Esophagus squamous epithelium (tissue), 5 donors: ENCODE measurements around the gene CPNE7. TPM values are rescaled to one million over a fixed set of nuclear protein-coding genes. Genes with fewer than 3 reads are reported as not detected.

Experiments
- DNase-seq: peaks from one replicate; lab custom pipeline; 2025; lab: John Stamatoyannopoulos, UW
- H3K27ac ChIP-seq, 4 donors: fragments of 200-600 bp; sonication (generic); one replicate each; pipeline ENCODE4 v1.5.1; 2016 to 2019; ENCODE audit warnings: mild to moderate bottlenecking in 1 of 4
- H3K27me3 ChIP-seq, 4 donors: fragments of 200-600 bp; sonication (generic); 1 replicate in 3 of 4; 2 replicates in 1 of 4; pipeline versions ENCODE4 v1.5.1 to v1.6.0; 2017 to 2021; ENCODE audit warnings: antibody characterized with exemption in 1 of 4
- H3K36me3 ChIP-seq, 3 donors: fragments of 200-600 bp; sonication (generic); one replicate each; pipeline ENCODE4 v1.5.1; 2016 to 2019
- H3K4me1 ChIP-seq, 3 donors: fragments of 200-600 bp; sonication (generic); one replicate each; pipeline ENCODE4 v1.5.1; 2017 to 2019
- H3K4me3 ChIP-seq, 4 donors: fragments of 200-600 bp; sonication (generic); 1 replicate in 3 of 4; 2 replicates in 1 of 4; pipeline ENCODE4 v1.5.1; 2016 to 2019; ENCODE audit warnings: mild to moderate bottlenecking in 2 of 4, moderate library complexity in 1 of 4
- H3K9me3 ChIP-seq, 3 donors: fragments of 200-600 bp; sonication (generic); one replicate each; pipeline ENCODE4 v1.5.1; 2016 to 2019
- CTCF ChIP-seq, 6 experiments: fragments of 450-650 bp in 4 of 6; fragments of 200-600 bp in 2 of 6; sonication (generic) in 2 of 6; IDR thresholded peaks; one replicate each; pipeline ENCODE4 v1.5.1; 2016 to 2019; ENCODE audit warnings: antibody characterized with exemption in 6 of 6, mild to moderate bottlenecking in 4 of 6, moderate library complexity in 4 of 6
- POLR2A ChIP-seq, 4 donors: fragments of 450-650 bp; IDR thresholded peaks; one replicate each; pipeline ENCODE4 v1.6.1; 2017; ENCODE audit warnings: antibody characterized with exemption in 4 of 4, mild to moderate bottlenecking in 4 of 4, moderate library complexity in 3 of 4
- WGBS, 2 donors: methylation state at CpG; one replicate each; pipeline ENCODE4 v1.1.5; 2018; 5-methylcytosine and 5-hydroxymethylcytosine counted together
- intact Hi-C: fragments of 100-400 bp; cut with DNase I; formaldehyde crosslinking; loops from one replicate; pipeline ENCODE4 v1.15.0; 2022
- total RNA-seq, 4 donors: library from RNA; depleted of rRNA; stranded (reverse); fragments of >200 nt; gene quantifications; one replicate each; pipeline ENCODE4 v1.1.0, GENCODE V29; 2016
- donor health status: DM: yes; HTN: yes; CAD: no.

The CPNE7 gene
- total RNA-seq, 4 donors from 2014 or later = 0.45 to 2.9 (median 2.1) TPM

- 85 to 100% methylated on average over 3 to 13 of the region's 13 CpGs for WGBS, 2 donors
- no peak for DNase-seq
- TF ChIP-seq CTCF (IDR thresholded peaks at IDR 0.05) (no peak), POLR2A (IDR thresholded peaks at IDR 0.05) (no peak)
- Histone ChIP-seq H3K9me3 (no peaks in the 10 kb centered on the region), H3K27ac (no peak overlapping the region), H3K4me1 (no peaks in the 10 kb centered on the region), H3K36me3 (peaks cover 13 to 96% (median 22%) of the 10 kb centered on the region in 3 donors), H3K4me3 (no peak overlapping the region), H3K27me3 (no peaks in the 10 kb centered on the region)
- intact Hi-C loops = no loop called here
These were observed 35.0 kb upstream of the CPNE7 start for GRCh38 chr16:89540557-89540956.

- 80 to 83% methylated on average over 5 to 11 of the region's 21 CpGs for WGBS, 2 donors
- no peaks in the 10 kb centered on the region for H3K9me3 ChIP-seq
- no peak for DNase-seq
- H3K27ac ChIP-seq = no peak overlapping the region
- no peaks in the 10 kb centered on the region for H3K4me1 ChIP-seq
- H3K36me3 ChIP-seq = peaks cover 9 to 96% (median 21%) of the 10 kb centered on the region in 3 donors
- TF ChIP-seq CTCF (IDR thresholded peaks at IDR 0.05) (no peak), POLR2A (IDR thresholded peaks at IDR 0.05) (no peak)
- H3K27me3 ChIP-seq = no peaks in the 10 kb centered on the region
- intact Hi-C loops = no loop called here
- no peak overlapping the region for H3K4me3 ChIP-seq
These were observed 33.8 kb upstream of the CPNE7 start for GRCh38 chr16:89541792-89542191.

GRCh38 chr16:89544113-89544512 lies 31.4 kb upstream of the CPNE7 start:
- H3K4me3 ChIP-seq = no peak overlapping the region
- WGBS, 2 donors = 86 to 90% methylated on average over 7 to 10 of the region's 11 CpGs
- no peaks in the 10 kb centered on the region for H3K27me3 ChIP-seq
- TF ChIP-seq CTCF (IDR thresholded peaks at IDR 0.05) = no peak
- TF ChIP-seq POLR2A (IDR thresholded peaks at IDR 0.05) = no peak
- intact Hi-C loops = no loop called here
- H3K27ac ChIP-seq = no peak overlapping the region
- no peaks in the 10 kb centered on the region for H3K4me1 ChIP-seq
- no peaks in the 10 kb centered on the region for H3K9me3 ChIP-seq
- no peak for DNase-seq
- peaks cover 10 to 96% (median 22%) of the 10 kb centered on the region in 3 donors for H3K36me3 ChIP-seq

- no peaks in the 10 kb centered on the region for H3K27me3 ChIP-seq
- peaks cover 14 to 96% (median 24%) of the 10 kb centered on the region in 3 donors for H3K36me3 ChIP-seq
- intact Hi-C loops = no loop called here
- TF ChIP-seq CTCF (IDR thresholded peaks at IDR 0.05) = no peak
- no peak for TF ChIP-seq POLR2A (IDR thresholded peaks at IDR 0.05)
- no peak overlapping the region for H3K4me3 ChIP-seq
- WGBS, 2 donors = 91 to 100% methylated on average over 3 to 10 of the region's 13 CpGs
- no peak overlapping the region for H3K27ac ChIP-seq
- H3K9me3 ChIP-seq = no peaks in the 10 kb centered on the region
- no peak for DNase-seq
- H3K4me1 ChIP-seq = no peaks in the 10 kb centered on the region
These were observed 30.9 kb upstream of the CPNE7 start for GRCh38 chr16:89544713-89545043.

- TF ChIP-seq POLR2A (IDR thresholded peaks at IDR 0.05) (no peak), CTCF (IDR thresholded peaks at IDR 0.05) (no peak)
- no peaks in the 10 kb centered on the region for H3K4me1 ChIP-seq
- no peak overlapping the region for H3K27ac ChIP-seq
- intact Hi-C loops = no loop called here
- no peak overlapping the region for H3K4me3 ChIP-seq
- 94 to 96% methylated on average over 11 of the region's 17 CpGs for WGBS, 2 donors
- H3K9me3 ChIP-seq = no peaks in the 10 kb centered on the region
- no peak for DNase-seq
- H3K27me3 ChIP-seq = no peaks in the 10 kb centered on the region
- peaks cover 14 to 96% (median 30%) of the 10 kb centered on the region in 3 donors for H3K36me3 ChIP-seq
These were observed 30.3 kb upstream of the CPNE7 start for GRCh38 chr16:89545044-89545830.
